Mesodermal cell (in vitro differentiated cells): ENCODE results near the gene MAP3K13.
"Not testable (repeated sequence)": the region's sequence is repeated elsewhere in the genome, so short reads cannot be mapped to it uniquely, and the experiment has no call there.

Experiments used
- H3K27ac ChIP-seq: 2 replicates; pipeline ENCODE4 v1.7.0; 2013; ENCODE audit warnings: mild to moderate bottlenecking, low read depth, low read length, moderate library complexity; ENCODE audit not compliant: severe bottlenecking
- H3K36me3 ChIP-seq: 2 replicates; pipeline ENCODE4 v1.7.1; 2013; ENCODE audit warnings: mild to moderate bottlenecking, low read length, moderate library complexity; ENCODE audit not compliant: control insufficient read depth, insufficient read depth
- H3K4me1 ChIP-seq: one replicate; pipeline ENCODE4 v1.7.1; 2013; ENCODE audit warnings: mild to moderate bottlenecking, low read length; ENCODE audit not compliant: insufficient read depth, control insufficient read depth, poor library complexity, severe bottlenecking
- H3K4me3 ChIP-seq: 2 replicates; pipeline ENCODE4 v1.7.0; 2013; ENCODE audit warnings: low read length, control low read depth, mild to moderate bottlenecking; ENCODE audit not compliant: insufficient read depth, poor library complexity, severe bottlenecking; ENCODE audit errors: extremely low read depth
- H3K9me3 ChIP-seq: 2 replicates; pipeline ENCODE4 v1.7.1; 2013; ENCODE audit warnings: mild to moderate bottlenecking, low read length, moderate library complexity; ENCODE audit not compliant: control insufficient read depth
- WGBS, 2 experiments: methylation state at CpG; one replicate each; pipeline ENCODE4 v1.1.5; 2013; ENCODE audit warnings: missing lambda C conversion rate in 2 of 2; ENCODE audit not compliant: insufficient coverage in 2 of 2; 5-methylcytosine and 5-hydroxymethylcytosine counted together

Gene MAP3K13

GRCh38 chr3:185370349-185370748 is 7.4 kb downstream of the MAP3K13 start:
- WGBS, 2 experiments, result 0 to 80% methylated on average over 1 to 5 of the region's 6 CpGs
- H3K36me3 ChIP-seq, H3K4me1 ChIP-seq, H3K27ac ChIP-seq, H3K4me3 ChIP-seq, H3K9me3 ChIP-seq: not testable (repeated sequence)

GRCh38 chr3:185371306-185372074 is 8.6 kb downstream of the MAP3K13 start:
- H3K4me1 ChIP-seq, result no peaks in the 10 kb centered on the region
- 42 to 50% methylated on average over 1 of the region's 2 CpGs for WGBS, 2 experiments
- H3K27ac ChIP-seq, result no peak overlapping the region

GRCh38 chr3:185381320-185382058 is 18.6 kb downstream of the MAP3K13 start:
- Histone ChIP-seq H3K4me3 (no peak overlapping the region), H3K9me3 (no peaks in the 10 kb centered on the region), H3K36me3 (no peaks in the 10 kb centered on the region), H3K27ac (no peak overlapping the region), H3K4me1 (no peaks in the 10 kb centered on the region)
- WGBS, 2 experiments, result 60% methylated on average over 1 of the region's 2 CpGs; no CpG with 5 or more reads in 1 of the 2 experiments

More at GRCh38 chr3:185371306-185372074, 8.6 kb downstream of the MAP3K13 start:
- H3K36me3 ChIP-seq, result no peaks in the 10 kb centered on the region
- H3K9me3 ChIP-seq, result no peaks in the 10 kb centered on the region
- no peak overlapping the region for H3K4me3 ChIP-seq

- no peaks in the 10 kb centered on the region for H3K4me1 ChIP-seq
- no peak overlapping the region for H3K27ac ChIP-seq
- H3K36me3 ChIP-seq, result no peaks in the 10 kb centered on the region
- H3K9me3 ChIP-seq, result no peaks in the 10 kb centered on the region
- no peak overlapping the region for H3K4me3 ChIP-seq
- no CpG with 5 or more reads among the region's 1 CpG for WGBS, 2 experiments
Measured at GRCh38 chr3:185382154-185382553, 19.2 kb downstream of the MAP3K13 start.

GRCh38 chr3:185386515-185386914 is 23.6 kb downstream of the MAP3K13 start:
- H3K9me3 ChIP-seq, H3K4me1 ChIP-seq, H3K36me3 ChIP-seq, H3K4me3 ChIP-seq, H3K27ac ChIP-seq: not testable (repeated sequence)
- WGBS, 2 experiments, result 83% methylated on average over 1 of the region's 3 CpGs; no CpG with 5 or more reads in 1 of the 2 experiments

GRCh38 chr3:185387646-185388045 is 24.7 kb downstream of the MAP3K13 start:
- no CpG with 5 or more reads among the region's 1 CpG for WGBS, 2 experiments
- Histone ChIP-seq H3K4me1 (no peaks in the 10 kb centered on the region), H3K4me3 (no peak overlapping the region), H3K27ac (no peak overlapping the region), H3K36me3 (no peaks in the 10 kb centered on the region), H3K9me3 (no peaks in the 10 kb centered on the region)

- no peak overlapping the region for H3K4me3 ChIP-seq
- no peaks in the 10 kb centered on the region for H3K4me1 ChIP-seq
- no CpG with 5 or more reads among the region's 3 CpGs for WGBS, 2 experiments
- no peaks in the 10 kb centered on the region for H3K9me3 ChIP-seq
- H3K27ac ChIP-seq, result no peak overlapping the region
- H3K36me3 ChIP-seq, result no peaks in the 10 kb centered on the region
Measured at GRCh38 chr3:185393055-185393454, 30.1 kb downstream of the MAP3K13 start.

- Histone ChIP-seq H3K36me3 (no peaks in the 10 kb centered on the region), H3K27ac (no peak overlapping the region), H3K9me3 (no peaks in the 10 kb centered on the region), H3K4me1 (no peaks in the 10 kb centered on the region), H3K4me3 (no peak overlapping the region)
- WGBS, 2 experiments, result 82 to 95% methylated on average over 6 of the region's 6 CpGs
Measured at GRCh38 chr3:185397676-185398075, 34.7 kb downstream of the MAP3K13 start.

GRCh38 chr3:185399737-185400667 is 37.1 kb downstream of the MAP3K13 start:
- no peak overlapping the region for H3K27ac ChIP-seq
- 87 to 92% methylated on average over 8 to 11 of the region's 16 CpGs for WGBS, 2 experiments
- no peak overlapping the region for H3K4me3 ChIP-seq
- H3K9me3 ChIP-seq, result no peaks in the 10 kb centered on the region
- no peaks in the 10 kb centered on the region for H3K36me3 ChIP-seq
- no peaks in the 10 kb centered on the region for H3K4me1 ChIP-seq

GRCh38 chr3:185400866-185401265 is 37.9 kb downstream of the MAP3K13 start:
- H3K27ac ChIP-seq, result no peak overlapping the region
- no peaks in the 10 kb centered on the region for H3K9me3 ChIP-seq
- H3K4me1 ChIP-seq, result no peaks in the 10 kb centered on the region
- no peaks in the 10 kb centered on the region for H3K36me3 ChIP-seq
- 60% methylated on average over 1 of the region's 1 CpG; no CpG with 5 or more reads in 1 of the 2 experiments for WGBS, 2 experiments
- H3K4me3 ChIP-seq, result no peak overlapping the region
